Measurements from ENCODE around the gene CC2D2B.
"Not testable (repeated sequence)": the region's sequence is repeated elsewhere in the genome, so short reads cannot be mapped to it uniquely, and the experiment has no call there.

Gene CC2D2B

DNA sequence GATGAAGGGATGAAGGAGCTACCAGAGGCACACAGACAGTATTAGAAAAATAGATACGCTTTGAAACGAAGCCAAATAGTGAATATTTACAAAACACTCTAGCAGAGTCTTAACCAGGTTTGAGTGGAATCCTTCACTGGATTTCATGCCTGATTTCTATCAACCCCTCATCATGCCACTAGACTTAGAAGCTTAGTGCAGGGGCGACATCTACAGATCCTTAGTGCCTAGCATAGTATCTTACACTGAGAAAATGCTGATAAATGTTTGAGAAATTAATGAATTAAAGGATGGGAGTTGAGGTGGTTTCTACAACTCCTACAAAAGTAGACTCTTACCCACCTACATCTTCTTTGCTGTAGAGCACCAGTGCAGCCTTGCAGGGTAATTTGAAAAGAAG lies 80.9 kb downstream of the CC2D2B start:
- no peak overlapping the region for H3K4me3 ChIP-seq (ENCODE audit: low read length)
- no peaks in the 10 kb centered on the region for H3K4me1 ChIP-seq (ENCODE audit: control insufficient read depth, insufficient read depth, low read length)
- peaks cover 15% of the 10 kb centered on the region for H3K27me3 ChIP-seq (ENCODE audit: control insufficient read depth, insufficient read depth, low read length)
- H3K9me3 ChIP-seq (replicated peaks; ENCODE audit: low read length): no peaks in the 10 kb centered on the region
- no peak overlapping the region for H3K9ac ChIP-seq (ENCODE audit: low read depth, low read length)
- no peaks in the 10 kb centered on the region for H3K36me3 ChIP-seq (ENCODE audit: insufficient read depth, low read length)
- no peak overlapping the region for H3K4me2 ChIP-seq (ENCODE audit: low read length)

- H3K4me3 ChIP-seq (ENCODE audit: low read length); H3K4me1 ChIP-seq (ENCODE audit: control insufficient read depth, insufficient read depth, low read length); H3K9ac ChIP-seq (ENCODE audit: low read depth, low read length); H3K27me3 ChIP-seq (ENCODE audit: control insufficient read depth, insufficient read depth, low read length); H3K36me3 ChIP-seq (ENCODE audit: insufficient read depth, low read length); H3K4me2 ChIP-seq (ENCODE audit: low read length); H3K9me3 ChIP-seq (replicated peaks; ENCODE audit: low read length): not testable (repeated sequence)
Observed at GRCh38 chr10:95994376-95994775, 86.6 kb downstream of the CC2D2B start.

GRCh38 chr10:95998255-95998784 lies 90.5 kb downstream of the CC2D2B start:
- Histone ChIP-seq H3K4me1 (ENCODE audit: control insufficient read depth, insufficient read depth, low read length) (no peaks in the 10 kb centered on the region), H3K27me3 (ENCODE audit: control insufficient read depth, insufficient read depth, low read length) (no peaks in the 10 kb centered on the region), H3K4me3 (ENCODE audit: low read length) (no peak overlapping the region), H3K4me2 (ENCODE audit: low read length) (no peak overlapping the region), H3K9me3 (replicated peaks; ENCODE audit: low read length) (no peaks in the 10 kb centered on the region), H3K36me3 (ENCODE audit: insufficient read depth, low read length) (no peaks in the 10 kb centered on the region), H3K9ac (ENCODE audit: low read depth, low read length) (no peak overlapping the region)

- Histone ChIP-seq H3K9me3 (replicated peaks; ENCODE audit: low read length) (no peaks in the 10 kb centered on the region), H3K4me1 (ENCODE audit: control insufficient read depth, insufficient read depth, low read length) (no peaks in the 10 kb centered on the region), H3K36me3 (ENCODE audit: insufficient read depth, low read length) (no peaks in the 10 kb centered on the region), H3K9ac (ENCODE audit: low read depth, low read length) (no peak overlapping the region), H3K4me3 (ENCODE audit: low read length) (no peak overlapping the region), H3K4me2 (ENCODE audit: low read length) (no peak overlapping the region), H3K27me3 (ENCODE audit: control insufficient read depth, insufficient read depth, low read length) (no peaks in the 10 kb centered on the region)
Observed at GRCh38 chr10:96013956-96014355, 106.2 kb downstream of the CC2D2B start.

- H3K36me3 ChIP-seq (ENCODE audit: insufficient read depth, low read length): no peaks in the 10 kb centered on the region
- H3K4me1 ChIP-seq (ENCODE audit: control insufficient read depth, insufficient read depth, low read length): no peaks in the 10 kb centered on the region
- H3K9me3 ChIP-seq (replicated peaks; ENCODE audit: low read length): no peaks in the 10 kb centered on the region
- no peak overlapping the region for H3K4me3 ChIP-seq (ENCODE audit: low read length)
- no peak overlapping the region for H3K9ac ChIP-seq (ENCODE audit: low read depth, low read length)
- H3K27me3 ChIP-seq (ENCODE audit: control insufficient read depth, insufficient read depth, low read length): no peaks in the 10 kb centered on the region
- H3K4me2 ChIP-seq (ENCODE audit: low read length): no peak overlapping the region
Observed at GRCh38 chr10:96014473-96015102, 106.8 kb downstream of the CC2D2B start.

- no peaks in the 10 kb centered on the region for H3K27me3 ChIP-seq (ENCODE audit: control insufficient read depth, insufficient read depth, low read length)
- H3K36me3 ChIP-seq (ENCODE audit: insufficient read depth, low read length): no peaks in the 10 kb centered on the region
- H3K4me3 ChIP-seq (ENCODE audit: low read length): no peak overlapping the region
- H3K9me3 ChIP-seq (replicated peaks; ENCODE audit: low read length): no peaks in the 10 kb centered on the region
- no peak overlapping the region for H3K9ac ChIP-seq (ENCODE audit: low read depth, low read length)
- no peaks in the 10 kb centered on the region for H3K4me1 ChIP-seq (ENCODE audit: control insufficient read depth, insufficient read depth, low read length)
- no peak overlapping the region for H3K4me2 ChIP-seq (ENCODE audit: low read length)
Observed at GRCh38 chr10:96017191-96017687, 109.5 kb downstream of the CC2D2B start.

GRCh38 chr10:96021332-96021731 lies 113.6 kb downstream of the CC2D2B start:
- no peaks in the 10 kb centered on the region for H3K9me3 ChIP-seq (replicated peaks; ENCODE audit: low read length)
- H3K4me3 ChIP-seq (ENCODE audit: low read length): no peak overlapping the region
- H3K27me3 ChIP-seq (ENCODE audit: control insufficient read depth, insufficient read depth, low read length): no peaks in the 10 kb centered on the region
- no peak overlapping the region for H3K9ac ChIP-seq (ENCODE audit: low read depth, low read length)
- H3K36me3 ChIP-seq (ENCODE audit: insufficient read depth, low read length): no peaks in the 10 kb centered on the region
- H3K4me1 ChIP-seq (ENCODE audit: control insufficient read depth, insufficient read depth, low read length): no peaks in the 10 kb centered on the region
- no peak overlapping the region for H3K4me2 ChIP-seq (ENCODE audit: low read length)

- H3K4me2 ChIP-seq (ENCODE audit: low read length): no peak overlapping the region
- no peak overlapping the region for H3K4me3 ChIP-seq (ENCODE audit: low read length)
- H3K9me3 ChIP-seq (replicated peaks; ENCODE audit: low read length): no peaks in the 10 kb centered on the region
- no peaks in the 10 kb centered on the region for H3K27me3 ChIP-seq (ENCODE audit: control insufficient read depth, insufficient read depth, low read length)
- H3K4me1 ChIP-seq (ENCODE audit: control insufficient read depth, insufficient read depth, low read length): no peaks in the 10 kb centered on the region
- H3K36me3 ChIP-seq (ENCODE audit: insufficient read depth, low read length): no peaks in the 10 kb centered on the region
- no peak overlapping the region for H3K9ac ChIP-seq (ENCODE audit: low read depth, low read length)
Observed at GRCh38 chr10:96022739-96023138, 115.0 kb downstream of the CC2D2B start.

DNA sequence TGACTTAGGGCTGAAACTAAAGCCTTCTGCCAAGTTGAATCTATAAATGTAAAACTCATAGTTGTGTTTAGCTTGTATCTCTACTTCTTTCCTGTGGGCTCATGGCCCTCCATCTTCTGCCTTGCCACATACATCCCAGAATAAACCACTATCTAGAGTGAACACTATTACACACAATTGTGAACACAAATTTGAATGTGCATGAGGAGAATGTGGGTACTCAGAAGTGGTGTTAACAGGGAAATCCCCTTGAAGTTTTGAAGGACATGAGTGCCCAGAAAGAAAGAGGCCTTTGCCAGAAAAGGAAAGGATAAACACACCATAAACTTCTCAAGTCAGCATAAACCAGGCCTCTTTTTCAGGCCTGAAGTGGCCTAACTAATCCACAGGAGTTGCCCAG lies 115.4 kb downstream of the CC2D2B start:
- H3K4me1 ChIP-seq (ENCODE audit: control insufficient read depth, insufficient read depth, low read length): no peaks in the 10 kb centered on the region
- no peak overlapping the region for H3K9ac ChIP-seq (ENCODE audit: low read depth, low read length)
- H3K36me3 ChIP-seq (ENCODE audit: insufficient read depth, low read length): no peaks in the 10 kb centered on the region
- no peak overlapping the region for H3K4me3 ChIP-seq (ENCODE audit: low read length)
- no peaks in the 10 kb centered on the region for H3K27me3 ChIP-seq (ENCODE audit: control insufficient read depth, insufficient read depth, low read length)
- no peaks in the 10 kb centered on the region for H3K9me3 ChIP-seq (replicated peaks; ENCODE audit: low read length)
- H3K4me2 ChIP-seq (ENCODE audit: low read length): no peak overlapping the region

DNA sequence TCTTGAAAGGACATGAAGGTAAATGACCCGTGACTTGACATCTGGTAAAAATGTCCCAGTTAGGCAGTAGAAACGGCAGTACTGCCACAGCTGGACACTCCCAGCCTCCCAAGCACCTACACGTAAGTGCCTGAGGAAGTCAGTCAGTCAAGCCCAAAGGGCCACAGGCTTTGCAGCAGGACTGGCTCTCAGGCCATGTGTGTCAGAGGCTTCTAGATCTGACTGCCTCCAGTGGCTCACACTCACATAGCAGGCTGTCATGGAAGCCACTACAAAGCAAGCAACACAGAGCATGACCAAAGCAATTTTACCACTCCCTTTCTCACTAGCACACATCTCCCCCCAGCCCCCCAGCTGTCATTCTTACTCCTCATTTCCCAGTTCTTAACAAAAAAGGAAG lies 117.8 kb downstream of the CC2D2B start:
- no peak overlapping the region for H3K4me3 ChIP-seq (ENCODE audit: low read length)
- no peaks in the 10 kb centered on the region for H3K36me3 ChIP-seq (ENCODE audit: insufficient read depth, low read length)
- no peaks in the 10 kb centered on the region for H3K4me1 ChIP-seq (ENCODE audit: control insufficient read depth, insufficient read depth, low read length)
- H3K9me3 ChIP-seq (replicated peaks; ENCODE audit: low read length): no peaks in the 10 kb centered on the region
- no peaks in the 10 kb centered on the region for H3K27me3 ChIP-seq (ENCODE audit: control insufficient read depth, insufficient read depth, low read length)
- no peak overlapping the region for H3K9ac ChIP-seq (ENCODE audit: low read depth, low read length)
- no peak overlapping the region for H3K4me2 ChIP-seq (ENCODE audit: low read length)

GRCh38 chr10:96034625-96035024 lies 126.8 kb downstream of the CC2D2B start:
- H3K9ac ChIP-seq (ENCODE audit: low read depth, low read length): no peak overlapping the region
- no peaks in the 10 kb centered on the region for H3K9me3 ChIP-seq (replicated peaks; ENCODE audit: low read length)
- no peaks in the 10 kb centered on the region for H3K36me3 ChIP-seq (ENCODE audit: insufficient read depth, low read length)
- H3K4me2 ChIP-seq (ENCODE audit: low read length): no peak overlapping the region
- H3K4me1 ChIP-seq (ENCODE audit: control insufficient read depth, insufficient read depth, low read length): no peaks in the 10 kb centered on the region
- H3K27me3 ChIP-seq (ENCODE audit: control insufficient read depth, insufficient read depth, low read length): no peaks in the 10 kb centered on the region
- no peak overlapping the region for H3K4me3 ChIP-seq (ENCODE audit: low read length)

Data from skeletal muscle satellite cell (primary cell).